DMS114 treated with DMSO at 0.1 percent for 48 hours (cell line): Measurements from ENCODE around the gene UCHL5.
A peak's percentile ranks its signal among the peaks of the same experiment; 100 is the strongest.
"Not testable (repeated sequence)": the region's sequence is repeated elsewhere in the genome, so short reads cannot be mapped to it uniquely, and the experiment has no call there.

Source experiments
- DNase-seq: peaks from one replicate; lab custom pipeline; 2025; ENCODE audit not compliant: unreplicated experiment; lab: John Stamatoyannopoulos, UW

The UCHL5 gene

GRCh38 chr1:193066606-193067005, 7.4 kb upstream of the UCHL5 start:
- no peak for DNase-seq

GRCh38 chr1:193065954-193066353, 6.8 kb upstream of the UCHL5 start:
- DNase-seq, result no peak

GRCh38 chr1:193062698-193063463, 3.7 kb upstream of the UCHL5 start:
- DNase-seq, result no peak

- no peak for DNase-seq
Observed at GRCh38 chr1:193060938-193061337, 1.8 kb upstream of the UCHL5 start.

GRCh38 chr1:193060406-193060805, 1.2 kb upstream of the UCHL5 start:
- DNase-seq, result no peak

- DNase-seq, result no peak
Observed at GRCh38 chr1:193060115-193060403, 899 bp upstream of the UCHL5 start.

GRCh38 chr1:193058529-193059281, 455 bp downstream of the UCHL5 start:
- peak; percentile 31 for DNase-seq

GRCh38 chr1:193054169-193054675, 4.9 kb downstream of the UCHL5 start:
- DNase-seq, result no peak

- not testable (repeated sequence) for DNase-seq
Observed at GRCh38 chr1:193048913-193049312, 10.2 kb downstream of the UCHL5 start.

GRCh38 chr1:193042766-193043691, 16.1 kb downstream of the UCHL5 start:
- DNase-seq, result no peak

GRCh38 chr1:193040011-193040410, 19.1 kb downstream of the UCHL5 start:
- no peak for DNase-seq

GRCh38 chr1:193036337-193037047, 22.7 kb downstream of the UCHL5 start:
- DNase-seq, result no peak

- no peak for DNase-seq
Observed at GRCh38 chr1:193033610-193034009, 25.6 kb downstream of the UCHL5 start.

GRCh38 chr1:193032643-193033427, 26.3 kb downstream of the UCHL5 start:
- not testable (repeated sequence) for DNase-seq

- DNase-seq, result peak; percentile 14
Observed at GRCh38 chr1:193031431-193031830, 27.7 kb downstream of the UCHL5 start.

- DNase-seq, result no peak
Observed at GRCh38 chr1:193030280-193030679, 28.9 kb downstream of the UCHL5 start.

GRCh38 chr1:193025218-193025617, 33.9 kb downstream of the UCHL5 start:
- no peak for DNase-seq

GRCh38 chr1:193019442-193020026, 39.6 kb downstream of the UCHL5 start:
- DNase-seq, result peak; percentile 63

GRCh38 chr1:193016788-193017187, 42.4 kb downstream of the UCHL5 start:
- DNase-seq, result no peak

GRCh38 chr1:193014400-193014799, 44.8 kb downstream of the UCHL5 start:
- DNase-seq, result no peak
